WTC11 (cell line): ENCODE data around the gene TAF4. TPM values are rescaled to one million over a fixed set of nuclear protein-coding genes. Genes with fewer than 3 reads are reported as not detected.

Experiments
- ATAC-seq: fragments of 200-7000 bp; cut with Tn5 transposase; 2 replicates; pipeline ENCODE4 v1.10.0; 2021; ENCODE audit warnings: mild to moderate bottlenecking, moderate library complexity
- CTCF ChIA-PET: fragments of 300-600 bp; sonication (Branson Sonifier 250); formaldehyde crosslinking; loops from one replicate; lab custom pipeline; 2021; ENCODE audit warnings: antibody characterized with exemption; lab: Charles Lee
- POLR2A ChIA-PET: fragments of 350-600 bp; sonication (Branson Sonifier 250); formaldehyde crosslinking; loops from one replicate; lab custom pipeline; 2021; ENCODE audit warnings: antibody characterized with exemption; lab: Charles Lee
- DNase-seq: peaks from one replicate; pipeline ENCODE4 v3.0.0; 2021; ENCODE audit warnings: low spot score
- H3K27ac Mint-ChIP-seq: 2 replicates; pipeline ENCODE4 v1.8.0; 2021; ENCODE audit warnings: mixed read lengths
- H3K27me3 Mint-ChIP-seq: 2 replicates; pipeline ENCODE4 v1.8.0; 2021; ENCODE audit warnings: low read depth, mild to moderate bottlenecking, moderate library complexity, mixed read lengths
- H3K36me3 Mint-ChIP-seq: 2 replicates; pipeline ENCODE4 v1.8.0; 2021; ENCODE audit warnings: mixed read lengths
- H3K4me1 Mint-ChIP-seq: 2 replicates; pipeline ENCODE4 v1.8.0; 2022; ENCODE audit warnings: mixed read lengths
- H3K4me3 Mint-ChIP-seq: 2 replicates; pipeline ENCODE4 v1.8.0; 2021; ENCODE audit warnings: mild to moderate bottlenecking, moderate library complexity, mixed read lengths
- H3K9me3 Mint-ChIP-seq: 2 replicates; pipeline ENCODE4 v1.8.0; 2021; ENCODE audit warnings: mixed read lengths
- EMX1 ChIP-seq: fragments of 250-450 bp; sonication (Bioruptor Pico); IDR thresholded peaks from 2 replicates; pipeline ENCODE4 v1.8.0; 2021; ENCODE audit warnings: mild to moderate bottlenecking
- GABPB1 ChIP-seq: sonication (generic); formaldehyde crosslinking; IDR thresholded peaks from 2 replicates; pipeline ENCODE4 v1.8.1; 2023; ENCODE audit warnings: mild to moderate bottlenecking, missing genetic modification reagents
- HMGA2 ChIP-seq: fragments of 250-450 bp; sonication (Bioruptor Pico); IDR thresholded peaks from 2 replicates; pipeline ENCODE4 v1.4.0; 2021; ENCODE audit warnings: mild to moderate bottlenecking, moderate library complexity
- KAT7 ChIP-seq: sonication (generic); formaldehyde crosslinking; IDR thresholded peaks from 2 replicates; pipeline ENCODE4 v1.8.1; 2023; ENCODE audit warnings: missing genetic modification reagents, mild to moderate bottlenecking, borderline replicate concordance
- NFATC4 ChIP-seq: fragments of 250-450 bp; sonication (Bioruptor Pico); IDR thresholded peaks from 2 replicates; pipeline ENCODE4 v1.9.0; 2021; ENCODE audit warnings: mild to moderate bottlenecking
- NFE2L1 ChIP-seq: sonication (generic); formaldehyde crosslinking; IDR thresholded peaks from 2 replicates; pipeline ENCODE4 v1.8.1; 2023; ENCODE audit warnings: missing genetic modification reagents
- RELA ChIP-seq: sonication (generic); formaldehyde crosslinking; IDR thresholded peaks from 2 replicates; pipeline ENCODE4 v1.8.1; 2022; ENCODE audit warnings: missing genetic modification reagents, mild to moderate bottlenecking, borderline replicate concordance
- SOX15 ChIP-seq: fragments of 250-450 bp; sonication (Bioruptor Pico); IDR thresholded peaks from 2 replicates; pipeline ENCODE4 v1.9.0; 2021; ENCODE audit warnings: mild to moderate bottlenecking
- SP1 ChIP-seq: sonication (generic); formaldehyde crosslinking; conservative IDR thresholded peaks from 2 replicates; pipeline ENCODE4 v1.8.1; 2022; ENCODE audit warnings: missing genetic modification reagents
- TCF7 ChIP-seq: sonication (generic); formaldehyde crosslinking; IDR thresholded peaks from 2 replicates; pipeline ENCODE4 v1.8.0; 2022; ENCODE audit warnings: mild to moderate bottlenecking, low read depth, missing genetic modification reagents, moderate library complexity
- ZNF121 ChIP-seq: sonication (generic); formaldehyde crosslinking; IDR thresholded peaks from 2 replicates; pipeline ENCODE4 v1.8.0; 2023; ENCODE audit warnings: missing genetic modification reagents
- ZNF263 ChIP-seq: sonication (generic); formaldehyde crosslinking; IDR thresholded peaks from 2 replicates; pipeline ENCODE4 v1.8.1; 2022; ENCODE audit warnings: low read depth, mild to moderate bottlenecking, moderate library complexity, missing genetic modification reagents
- ZNF317 ChIP-seq: sonication (generic); formaldehyde crosslinking; IDR thresholded peaks from 2 replicates; pipeline ENCODE4 v1.8.1; 2023; ENCODE audit warnings: low read depth, mild to moderate bottlenecking, moderate library complexity, missing genetic modification reagents, borderline replicate concordance
- ZNF423 ChIP-seq: fragments of 250-450 bp; sonication (Bioruptor Pico); IDR thresholded peaks from 2 replicates; pipeline ENCODE4 v2.1.2; 2022; ENCODE audit warnings: mild to moderate bottlenecking, moderate library complexity
- total RNA-seq: library from RNA; stranded (reverse); gene quantifications from 3 replicates; pipeline ENCODE4 v1.2.3, GENCODE V29; 2021
- TF ChIP-seq, protein P1 (sequence below): sonication (generic); formaldehyde crosslinking; IDR thresholded peaks from 2 replicates; pipeline ENCODE4 v1.8.1; 2022; ENCODE audit warnings: low read depth, missing genetic modification reagents, borderline replicate concordance
- TF ChIP-seq, protein P2 (sequence below): fragments of 250-450 bp; sonication (Bioruptor Pico); IDR thresholded peaks from 2 replicates; pipeline ENCODE4 v1.9.0; 2021; ENCODE audit warnings: mild to moderate bottlenecking
- TF ChIP-seq, protein P3 (sequence below): sonication (generic); formaldehyde crosslinking; IDR thresholded peaks from 2 replicates; pipeline ENCODE4 v1.8.1; 2022; ENCODE audit warnings: mild to moderate bottlenecking, moderate library complexity, missing genetic modification reagents
- TF ChIP-seq, protein P4 (sequence below): sonication (generic); formaldehyde crosslinking; IDR thresholded peaks from 2 replicates; pipeline ENCODE4 v1.8.0; 2022; ENCODE audit warnings: mild to moderate bottlenecking, missing genetic modification reagents
- TF ChIP-seq, protein P5 (sequence below): fragments of 250-450 bp; sonication (Bioruptor Pico); IDR thresholded peaks from 2 replicates; pipeline ENCODE4 v1.9.0; 2021; ENCODE audit warnings: mild to moderate bottlenecking, borderline replicate concordance

Gene TAF4
- total RNA-seq, 1 experiment from 2014 or later: 34.4 TPM

DNA sequence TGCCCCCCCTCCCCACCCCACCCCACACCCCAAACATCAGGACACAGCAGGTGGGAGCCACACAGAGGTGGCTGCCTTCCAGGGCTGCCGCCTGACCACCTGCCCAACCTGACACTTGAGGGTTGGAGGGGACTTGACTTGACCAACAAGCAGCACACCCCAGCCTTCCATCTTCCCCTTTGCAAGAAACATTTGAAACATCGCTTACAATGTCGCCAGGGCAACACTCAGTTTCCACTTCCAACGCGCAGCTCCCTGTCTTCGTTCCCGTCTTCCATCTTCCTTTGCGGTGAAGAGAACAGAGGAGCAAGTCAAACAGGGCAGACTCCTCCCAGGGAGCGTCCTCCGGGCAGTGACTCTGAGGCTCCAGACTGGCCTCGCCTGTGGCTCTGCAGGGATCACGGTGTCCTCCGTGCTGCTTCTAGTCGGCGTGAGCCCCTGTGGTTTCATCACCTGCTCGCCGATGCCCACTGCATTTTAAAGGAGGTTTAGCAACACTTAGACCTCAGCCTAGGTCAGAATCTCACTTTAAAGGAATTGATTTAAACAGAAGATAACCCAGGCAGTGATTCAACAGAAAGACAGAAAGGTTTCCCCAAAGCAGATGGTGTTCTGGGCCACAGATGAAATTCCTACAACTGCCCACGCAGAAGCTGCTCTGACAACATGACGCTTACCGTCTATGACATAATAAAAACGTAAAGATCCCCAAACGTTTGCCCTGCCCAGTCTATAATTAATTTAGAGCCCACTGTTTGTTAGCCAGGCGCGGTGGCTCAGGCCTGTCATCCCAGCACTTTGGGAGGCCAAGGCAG is 130.8 kb downstream of the TAF4 start (continued):
- TF ChIP-seq, protein P1, sequence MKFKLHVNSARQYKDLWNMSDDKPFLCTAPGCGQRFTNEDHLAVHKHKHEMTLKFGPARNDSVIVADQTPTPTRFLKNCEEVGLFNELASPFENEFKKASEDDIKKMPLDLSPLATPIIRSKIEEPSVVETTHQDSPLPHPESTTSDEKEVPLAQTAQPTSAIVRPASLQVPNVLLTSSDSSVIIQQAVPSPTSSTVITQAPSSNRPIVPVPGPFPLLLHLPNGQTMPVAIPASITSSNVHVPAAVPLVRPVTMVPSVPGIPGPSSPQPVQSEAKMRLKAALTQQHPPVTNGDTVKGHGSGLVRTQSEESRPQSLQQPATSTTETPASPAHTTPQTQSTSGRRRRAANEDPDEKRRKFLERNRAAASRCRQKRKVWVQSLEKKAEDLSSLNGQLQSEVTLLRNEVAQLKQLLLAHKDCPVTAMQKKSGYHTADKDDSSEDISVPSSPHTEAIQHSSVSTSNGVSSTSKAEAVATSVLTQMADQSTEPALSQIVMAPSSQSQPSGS: no peak
- TF ChIP-seq HMGA2 (CRISPR knock-in tag) (no peak), GABPB1 (CRISPR knock-in tag) (no peak), NFE2L1 (CRISPR knock-in tag) (no peak), SP1 (no peak), NFATC4 (no peak), KAT7 (no peak), ZNF263 (CRISPR knock-in tag) (no peak)
- TF ChIP-seq, protein P2, sequence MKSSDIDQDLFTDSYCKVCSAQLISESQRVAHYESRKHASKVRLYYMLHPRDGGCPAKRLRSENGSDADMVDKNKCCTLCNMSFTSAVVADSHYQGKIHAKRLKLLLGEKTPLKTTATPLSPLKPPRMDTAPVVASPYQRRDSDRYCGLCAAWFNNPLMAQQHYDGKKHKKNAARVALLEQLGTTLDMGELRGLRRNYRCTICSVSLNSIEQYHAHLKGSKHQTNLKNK: no peak
- TF ChIP-seq, protein P3, sequence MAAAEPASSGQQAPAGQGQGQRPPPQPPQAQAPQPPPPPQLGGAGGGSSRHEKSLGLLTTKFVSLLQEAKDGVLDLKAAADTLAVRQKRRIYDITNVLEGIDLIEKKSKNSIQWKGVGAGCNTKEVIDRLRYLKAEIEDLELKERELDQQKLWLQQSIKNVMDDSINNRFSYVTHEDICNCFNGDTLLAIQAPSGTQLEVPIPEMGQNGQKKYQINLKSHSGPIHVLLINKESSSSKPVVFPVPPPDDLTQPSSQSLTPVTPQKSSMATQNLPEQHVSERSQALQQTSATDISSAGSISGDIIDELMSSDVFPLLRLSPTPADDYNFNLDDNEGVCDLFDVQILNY: no peak
- TF ChIP-seq, protein P4, sequence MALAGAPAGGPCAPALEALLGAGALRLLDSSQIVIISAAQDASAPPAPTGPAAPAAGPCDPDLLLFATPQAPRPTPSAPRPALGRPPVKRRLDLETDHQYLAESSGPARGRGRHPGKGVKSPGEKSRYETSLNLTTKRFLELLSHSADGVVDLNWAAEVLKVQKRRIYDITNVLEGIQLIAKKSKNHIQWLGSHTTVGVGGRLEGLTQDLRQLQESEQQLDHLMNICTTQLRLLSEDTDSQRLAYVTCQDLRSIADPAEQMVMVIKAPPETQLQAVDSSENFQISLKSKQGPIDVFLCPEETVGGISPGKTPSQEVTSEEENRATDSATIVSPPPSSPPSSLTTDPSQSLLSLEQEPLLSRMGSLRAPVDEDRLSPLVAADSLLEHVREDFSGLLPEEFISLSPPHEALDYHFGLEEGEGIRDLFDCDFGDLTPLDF (CRISPR knock-in tag): no peak

DNA sequence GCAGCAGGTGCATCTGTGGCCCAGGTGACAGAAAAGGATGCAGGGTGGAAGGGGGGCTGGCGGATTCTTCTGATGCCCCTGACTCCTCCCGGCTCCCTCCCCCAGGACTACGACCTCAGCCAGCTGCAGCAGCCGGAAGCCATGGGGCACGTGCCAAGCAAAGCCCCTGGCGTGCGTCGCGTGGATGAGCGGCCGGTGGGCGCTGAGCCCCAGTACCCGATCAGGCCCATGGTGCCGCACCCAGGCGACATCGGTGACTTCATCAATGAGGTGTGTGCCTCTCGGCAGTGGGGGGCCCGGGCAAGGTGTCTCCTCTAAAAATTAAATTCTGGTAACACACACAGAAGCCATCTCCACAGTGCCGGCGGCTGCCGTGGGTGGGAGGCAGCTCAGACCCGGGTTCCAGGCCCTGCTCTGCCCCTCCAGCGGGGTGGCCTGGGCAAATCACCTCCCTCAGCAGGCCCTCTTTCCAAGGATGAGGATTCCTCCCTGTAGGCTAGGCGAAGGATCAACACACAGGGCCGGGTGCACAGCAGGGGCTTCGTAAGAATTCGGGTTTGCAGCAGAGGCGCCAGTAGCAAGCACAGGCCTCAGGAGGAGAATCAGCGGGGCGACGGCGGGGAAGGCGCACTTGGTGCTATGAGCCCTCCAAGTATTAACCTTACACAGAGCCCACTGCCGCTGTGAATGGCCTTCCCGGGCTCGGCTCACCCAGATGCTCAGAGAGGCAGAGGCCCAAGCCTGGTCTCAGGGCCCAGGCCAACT is 131.5 kb downstream of the TAF4 start:
- DNase-seq (peak; percentile 41), ATAC-seq (peak; percentile 68)
- no peaks in the 10 kb centered on the region for H3K27me3 Mint-ChIP-seq
- H3K27ac Mint-ChIP-seq: no peak overlapping the region
- POLR2A ChIA-PET: no interaction called here
- H3K4me1 Mint-ChIP-seq: peaks cover 14% of the 10 kb centered on the region
- H3K36me3 Mint-ChIP-seq: 0 out of 2 replicates have a peak, but pooled peaks cover 2% of the 10 kb centered on the region
- TF ChIP-seq TCF7 (CRISPR knock-in tag) (no peak), EMX1 (no peak), GABPB1 (CRISPR knock-in tag) (no peak), ZNF423 (CRISPR knock-in tag) (0 out of 2 replicates have a peak, but pooled peaks have one; percentile 35), RELA (no peak), ZNF317 (CRISPR knock-in tag) (no peak)
- TF ChIP-seq, protein P3: no peak
- TF ChIP-seq, protein P4 (CRISPR knock-in tag): no peak
- H3K9me3 Mint-ChIP-seq: no peaks in the 10 kb centered on the region; the same call in 1 of the 2 replicates
- CTCF ChIA-PET: no interaction called here
- no peak overlapping the region for H3K4me3 Mint-ChIP-seq

DNA sequence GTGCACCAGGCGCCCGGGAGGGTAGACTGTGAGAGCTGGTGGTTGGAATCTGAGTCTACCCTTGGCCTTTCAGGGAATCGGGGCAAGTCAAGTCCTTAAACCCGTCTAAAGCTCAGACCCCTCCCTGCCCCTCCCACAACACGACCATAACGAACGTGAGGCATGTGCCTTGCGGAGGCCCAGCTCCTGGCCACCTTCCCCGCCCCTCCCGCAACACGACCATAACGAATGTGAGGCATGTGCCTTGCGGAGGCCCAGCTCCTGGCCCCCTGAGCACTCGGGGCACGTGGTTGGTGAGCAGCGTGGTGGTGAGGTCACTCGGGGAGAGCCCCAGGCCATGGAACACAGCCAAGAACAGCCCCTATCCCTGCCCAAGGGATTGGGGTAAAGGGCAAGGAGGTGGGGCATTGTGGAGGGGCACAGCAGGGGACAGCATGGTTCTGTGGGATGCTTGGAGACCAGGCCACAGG is 132.2 kb downstream of the TAF4 start:
- Mint-ChIP-seq H3K4me1 (peaks cover 14% of the 10 kb centered on the region), H3K36me3 (0 out of 2 replicates have a peak, but pooled peaks cover 2% of the 10 kb centered on the region), H3K9me3 (peaks cover 2% of the 10 kb centered on the region), H3K27me3 (no peaks in the 10 kb centered on the region), H3K4me3 (no peak overlapping the region), H3K27ac (no peak overlapping the region)
- ChIA-PET POLR2A (no interaction called here), CTCF (no interaction called here)
- peak; percentile 8 for DNase-seq
- no peak for ATAC-seq
- TF ChIP-seq ZNF263 (CRISPR knock-in tag): no peak
- TF ChIP-seq ZNF121 (CRISPR knock-in tag): no peak
- TF ChIP-seq, protein P5, sequence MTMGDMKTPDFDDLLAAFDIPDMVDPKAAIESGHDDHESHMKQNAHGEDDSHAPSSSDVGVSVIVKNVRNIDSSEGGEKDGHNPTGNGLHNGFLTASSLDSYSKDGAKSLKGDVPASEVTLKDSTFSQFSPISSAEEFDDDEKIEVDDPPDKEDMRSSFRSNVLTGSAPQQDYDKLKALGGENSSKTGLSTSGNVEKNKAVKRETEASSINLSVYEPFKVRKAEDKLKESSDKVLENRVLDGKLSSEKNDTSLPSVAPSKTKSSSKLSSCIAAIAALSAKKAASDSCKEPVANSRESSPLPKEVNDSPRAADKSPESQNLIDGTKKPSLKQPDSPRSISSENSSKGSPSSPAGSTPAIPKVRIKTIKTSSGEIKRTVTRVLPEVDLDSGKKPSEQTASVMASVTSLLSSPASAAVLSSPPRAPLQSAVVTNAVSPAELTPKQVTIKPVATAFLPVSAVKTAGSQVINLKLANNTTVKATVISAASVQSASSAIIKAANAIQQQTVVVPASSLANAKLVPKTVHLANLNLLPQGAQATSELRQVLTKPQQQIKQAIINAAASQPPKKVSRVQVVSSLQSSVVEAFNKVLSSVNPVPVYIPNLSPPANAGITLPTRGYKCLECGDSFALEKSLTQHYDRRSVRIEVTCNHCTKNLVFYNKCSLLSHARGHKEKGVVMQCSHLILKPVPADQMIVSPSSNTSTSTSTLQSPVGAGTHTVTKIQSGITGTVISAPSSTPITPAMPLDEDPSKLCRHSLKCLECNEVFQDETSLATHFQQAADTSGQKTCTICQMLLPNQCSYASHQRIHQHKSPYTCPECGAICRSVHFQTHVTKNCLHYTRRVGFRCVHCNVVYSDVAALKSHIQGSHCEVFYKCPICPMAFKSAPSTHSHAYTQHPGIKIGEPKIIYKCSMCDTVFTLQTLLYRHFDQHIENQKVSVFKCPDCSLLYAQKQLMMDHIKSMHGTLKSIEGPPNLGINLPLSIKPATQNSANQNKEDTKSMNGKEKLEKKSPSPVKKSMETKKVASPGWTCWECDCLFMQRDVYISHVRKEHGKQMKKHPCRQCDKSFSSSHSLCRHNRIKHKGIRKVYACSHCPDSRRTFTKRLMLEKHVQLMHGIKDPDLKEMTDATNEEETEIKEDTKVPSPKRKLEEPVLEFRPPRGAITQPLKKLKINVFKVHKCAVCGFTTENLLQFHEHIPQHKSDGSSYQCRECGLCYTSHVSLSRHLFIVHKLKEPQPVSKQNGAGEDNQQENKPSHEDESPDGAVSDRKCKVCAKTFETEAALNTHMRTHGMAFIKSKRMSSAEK: no peak
- TF ChIP-seq SOX15: no peak
- TF ChIP-seq NFATC4: no peak
